IMR-90 (cell line): Measurements from ENCODE around the gene MCTP2. TPM values are rescaled to one million over a fixed set of nuclear protein-coding genes. Genes with fewer than 3 reads are reported as not detected.

ENCODE experiments used
- ATAC-seq: fragments of 200-7000 bp; cut with Tn5 transposase; 2 replicates; pipeline ENCODE4 v1.9.1; 2020; ENCODE audit warnings: low read depth, mild to moderate bottlenecking, moderate library complexity
- BruUV-seq: library from RNA; stranded (reverse); fragments of 400-500 nt; replicated peaks from 2 replicates; lab custom pipeline; 2021; lab: Mats Ljungman, UMichigan
- CTCF ChIA-PET: fragments of 300-600 bp; formaldehyde crosslinking; extraction: SDS; loops from one replicate; lab custom pipeline; 2021; ENCODE audit warnings: antibody characterized with exemption; lab: Yijun Ruan, JAX
- POLR2A ChIA-PET: fragments of 300-600 bp; sonication (Branson Sonifier 250); formaldehyde crosslinking; loops from one replicate; lab custom pipeline; 2022; ENCODE audit warnings: antibody characterized with exemption; ENCODE audit not compliant: unreplicated experiment; lab: Charles Lee
- DNase-seq: peaks from one replicate; pipeline ENCODE4 v3.0.0; 2013
- H2AFZ ChIP-seq: replicated peaks from 2 replicates; pipeline ENCODE3; 2013; ENCODE audit warnings: low read length, mild to moderate bottlenecking; ENCODE audit not compliant: poor library complexity
- H2AK5ac ChIP-seq: 2 replicates; pipeline ENCODE4 v1.6.1; 2013; ENCODE audit warnings: low read depth, low read length, inconsistent platforms
- H2AK9ac ChIP-seq: replicated peaks from 2 replicates; pipeline ENCODE3; 2013; ENCODE audit warnings: mild to moderate bottlenecking, low read depth, low read length, moderate library complexity; ENCODE audit not compliant: poor library complexity
- H2BK120ac ChIP-seq: 2 replicates; pipeline ENCODE4 v1.6.1; 2013; ENCODE audit warnings: low read depth, low read length, inconsistent platforms
- H2BK15ac ChIP-seq: 3 replicates; pipeline ENCODE4 v1.6.1; 2013; ENCODE audit warnings: low read depth, low read length, inconsistent platforms
- H2BK20ac ChIP-seq: 2 replicates; pipeline ENCODE4 v1.6.1; 2013; ENCODE audit warnings: low read depth, mild to moderate bottlenecking, inconsistent platforms, low read length, moderate library complexity
- H2BK5ac ChIP-seq: 2 replicates; pipeline ENCODE4 v1.6.1; 2013; ENCODE audit warnings: mild to moderate bottlenecking, low read depth, low read length, inconsistent platforms; ENCODE audit not compliant: poor library complexity, severe bottlenecking
- H3K14ac ChIP-seq: replicated peaks from 2 replicates; pipeline ENCODE4 v1.6.1; 2013; ENCODE audit warnings: low read depth, low read length, inconsistent platforms
- H3K18ac ChIP-seq: 2 replicates; pipeline ENCODE4 v1.6.1; 2013; ENCODE audit warnings: low read depth, low read length, control low read depth
- H3K23ac ChIP-seq: 2 replicates; pipeline ENCODE4 v1.6.1; 2013; ENCODE audit warnings: low read depth, low read length, inconsistent platforms
- H3K27ac ChIP-seq: 2 replicates; pipeline ENCODE4 v1.5.1; 2013; ENCODE audit warnings: mild to moderate bottlenecking, control low read depth, low read length; ENCODE audit not compliant: insufficient read depth
- H3K27me3 ChIP-seq: 2 replicates; pipeline ENCODE4 v1.6.1; 2013; ENCODE audit warnings: low read length; ENCODE audit not compliant: control insufficient read depth, insufficient read depth
- H3K36me3 ChIP-seq: 2 replicates; pipeline ENCODE4 v1.6.1; 2013; ENCODE audit warnings: low read length, mixed read lengths; ENCODE audit not compliant: control insufficient read depth, insufficient read depth
- H3K4ac ChIP-seq: 2 replicates; pipeline ENCODE4 v1.6.1; 2013; ENCODE audit warnings: low read depth, low read length, inconsistent platforms
- H3K4me1 ChIP-seq: 2 replicates; pipeline ENCODE4 v1.6.1; 2013; ENCODE audit warnings: low read length, mixed read lengths; ENCODE audit not compliant: control insufficient read depth, insufficient read depth
- H3K4me2 ChIP-seq: 2 replicates; pipeline ENCODE4 v1.6.1; 2013; ENCODE audit warnings: low read depth, mild to moderate bottlenecking, control low read depth, low read length, moderate library complexity
- H3K4me3 ChIP-seq: 2 replicates; pipeline ENCODE4 v1.5.1; 2013; ENCODE audit warnings: low read depth, mild to moderate bottlenecking, control low read depth, low read length, moderate library complexity; ENCODE audit not compliant: insufficient read depth
- H3K56ac ChIP-seq: 2 replicates; pipeline ENCODE4 v1.6.1; 2013; ENCODE audit warnings: low read length, inconsistent platforms; ENCODE audit not compliant: insufficient read depth; ENCODE audit errors: extremely low read depth
- H3K79me1 ChIP-seq, 2 experiments: 2 replicates each; pipeline ENCODE4 v1.6.1; 2013; ENCODE audit warnings: low read length in 2 of 2, inconsistent platforms in 1 of 2, low read depth in 1 of 2
- H3K9ac ChIP-seq: 2 replicates; pipeline ENCODE4 v1.6.1; 2013; ENCODE audit warnings: low read depth, low read length, control low read depth
- H3K9me1 ChIP-seq: 2 replicates; pipeline ENCODE4 v1.6.1; 2013; ENCODE audit warnings: low read length, inconsistent platforms; ENCODE audit not compliant: insufficient read depth
- H3K9me3 ChIP-seq: 2 replicates; pipeline ENCODE4 v1.6.1; 2013; ENCODE audit warnings: low read length; ENCODE audit not compliant: control insufficient read depth, insufficient read depth
- H4K20me1 ChIP-seq: 2 replicates; pipeline ENCODE4 v1.6.1; 2013; ENCODE audit warnings: low read length, inconsistent platforms; ENCODE audit not compliant: insufficient read depth
- H4K5ac ChIP-seq: 2 replicates; pipeline ENCODE4 v1.6.1; 2013; ENCODE audit warnings: mild to moderate bottlenecking, low read depth, low read length, control low read depth
- H4K8ac ChIP-seq, 2 experiments: 2 replicates each; pipeline ENCODE4 v1.6.1; 2013; ENCODE audit warnings: low read depth in 2 of 2, low read length in 2 of 2, control low read depth in 1 of 2, inconsistent platforms in 1 of 2
- H4K91ac ChIP-seq: 2 replicates; pipeline ENCODE4 v1.6.1; 2013; ENCODE audit warnings: low read depth, low read length, inconsistent platforms; ENCODE audit not compliant: insufficient read depth
- ELK1 ChIP-seq: fragments of 150-350 bp; IDR thresholded peaks from 2 replicates; pipeline ENCODE4 v1.6.1; 2016; ENCODE audit warnings: low read depth, mild to moderate bottlenecking, low read length, moderate library complexity, borderline replicate concordance
- MAZ ChIP-seq: IDR thresholded peaks from 2 replicates; pipeline ENCODE4 v1.6.1; 2012; ENCODE audit warnings: low read depth, mild to moderate bottlenecking, low read length, improper control_type of control experiment, moderate library complexity, borderline replicate concordance
- POLR2A ChIP-seq: IDR thresholded peaks from 2 replicates; pipeline ENCODE4 v1.6.1; 2012; ENCODE audit warnings: mild to moderate bottlenecking, low read depth, low read length
- WGBS, 2 experiments: methylation state at CpG; one replicate each; pipeline versions ENCODE4 v1.1.5 to v1.1.7; 2013; ENCODE audit warnings: missing lambda C conversion rate in 2 of 2; ENCODE audit not compliant: insufficient read length in 1 of 2; ENCODE audit errors: extremely low coverage in 2 of 2; 5-methylcytosine and 5-hydroxymethylcytosine counted together
- dilution Hi-C: fragments of 300-500 bp; cut with HindIII; formaldehyde crosslinking; loops from one replicate; pipeline ENCODE4 v1.14.3; 2018; ENCODE audit warnings: low sequenced_read_pairs; ENCODE audit not compliant: unreplicated experiment
- in situ Hi-C: fragments of 300-500 bp; cut with MboI; formaldehyde crosslinking; loops from 3 replicates; pipeline ENCODE4 v1.14.3; 2019; ENCODE audit warnings: low sequenced_read_pairs, inconsistent platforms, mixed read lengths
- intact Hi-C: fragments of 100-400 bp; cut with micrococcal nuclease; formaldehyde crosslinking; loops from 2 replicates; pipeline ENCODE4 v1.10.0; 2022
- polyA plus RNA-seq, 3 experiments: library from polyadenylated mRNA; depleted of rRNA; stranded (reverse); fragments of >200 nt; gene quantifications; 2 replicates each; pipeline ENCODE4 v1.2.3, GENCODE V29; 2012; ENCODE audit warnings: low replicate concordance in 1 of 3
- total RNA-seq: library from RNA; depleted of rRNA; stranded (reverse); fragments of >200 nt; gene quantifications from 2 replicates; pipeline ENCODE4 v1.2.3, GENCODE V29; 2012

The MCTP2 gene
- total and polyA plus RNA-seq, 2 of the 4 experiments (the other 2 are of a cell fraction): 5.1 to 9.9 TPM

DNA sequence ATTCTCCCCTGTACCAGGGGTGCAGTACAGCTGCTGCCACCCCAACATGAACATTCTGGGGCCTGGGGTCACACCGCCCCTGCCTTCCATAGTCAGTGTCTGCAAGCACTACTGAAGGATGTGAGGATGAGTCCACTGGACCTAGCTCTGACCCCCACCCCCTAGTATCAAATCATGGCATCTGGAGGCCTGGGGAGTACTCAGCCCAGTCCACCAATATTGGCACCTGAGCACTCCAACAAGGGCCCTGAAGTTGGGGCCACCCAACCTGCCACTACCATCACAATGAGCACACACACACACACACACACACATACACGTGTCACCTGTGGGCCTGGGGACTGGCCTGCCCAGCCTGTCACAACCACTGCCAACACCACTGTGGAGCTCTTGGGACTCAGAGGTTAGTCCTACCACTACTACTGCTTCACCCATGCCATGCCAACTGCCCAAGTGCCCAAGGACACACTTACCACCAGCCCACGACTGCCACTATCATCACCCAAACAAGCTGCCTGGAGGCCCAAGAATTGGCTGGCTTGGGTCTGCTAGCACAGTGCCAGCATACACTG, 253.9 kb downstream of the MCTP2 start:
- in situ Hi-C loops: no loop called here

More for the DNA sequence above, 253.9 kb downstream of the MCTP2 start:
- Histone ChIP-seq H2BK5ac (no peak overlapping the region), H3K9ac (no peak overlapping the region), H4K8ac (no peak overlapping the region), H3K27ac (no peak overlapping the region), H3K4me1 (no peaks in the 10 kb centered on the region), H3K56ac (no peak overlapping the region), H4K91ac (no peak overlapping the region), H2AFZ (no peak overlapping the region), H3K79me1 (no peaks in the 10 kb centered on the region), H2BK20ac (no peak overlapping the region), H3K4me3 (no peak overlapping the region), H3K36me3 (no peaks in the 10 kb centered on the region), H3K23ac (no peak overlapping the region), H3K9me1 (no peaks in the 10 kb centered on the region), H4K20me1 (no peaks in the 10 kb centered on the region), H3K9me3 (peaks cover 3% of the 10 kb centered on the region; the same call in 1 of the 2 replicates), H3K14ac (no peak overlapping the region), H4K5ac (no peak overlapping the region), H3K4me2 (no peak overlapping the region), H2BK15ac (no peak overlapping the region), H2AK9ac (no peak overlapping the region), H3K27me3 (no peaks in the 10 kb centered on the region), H2BK120ac (no peak overlapping the region), H3K4ac (no peak overlapping the region), H3K18ac (no peak overlapping the region), H2AK5ac (no peak overlapping the region)
- no TSS peak for BruUV-seq
- TF ChIP-seq MAZ (no peak), ELK1 (no peak), POLR2A (no peak)
- 83% methylated on average over 1 of the region's 3 CpGs; no CpG with 5 or more reads in 1 of the 2 experiments for WGBS, 2 experiments
- dilution Hi-C loops: no loop called here
- ChIA-PET CTCF (no interaction called here), POLR2A (no interaction called here)
- no peak for DNase-seq
- intact Hi-C loops: no loop called here
- ATAC-seq: no peak
